ENCODE measurements around the gene VPS26C.

The VPS26C gene

DNA sequence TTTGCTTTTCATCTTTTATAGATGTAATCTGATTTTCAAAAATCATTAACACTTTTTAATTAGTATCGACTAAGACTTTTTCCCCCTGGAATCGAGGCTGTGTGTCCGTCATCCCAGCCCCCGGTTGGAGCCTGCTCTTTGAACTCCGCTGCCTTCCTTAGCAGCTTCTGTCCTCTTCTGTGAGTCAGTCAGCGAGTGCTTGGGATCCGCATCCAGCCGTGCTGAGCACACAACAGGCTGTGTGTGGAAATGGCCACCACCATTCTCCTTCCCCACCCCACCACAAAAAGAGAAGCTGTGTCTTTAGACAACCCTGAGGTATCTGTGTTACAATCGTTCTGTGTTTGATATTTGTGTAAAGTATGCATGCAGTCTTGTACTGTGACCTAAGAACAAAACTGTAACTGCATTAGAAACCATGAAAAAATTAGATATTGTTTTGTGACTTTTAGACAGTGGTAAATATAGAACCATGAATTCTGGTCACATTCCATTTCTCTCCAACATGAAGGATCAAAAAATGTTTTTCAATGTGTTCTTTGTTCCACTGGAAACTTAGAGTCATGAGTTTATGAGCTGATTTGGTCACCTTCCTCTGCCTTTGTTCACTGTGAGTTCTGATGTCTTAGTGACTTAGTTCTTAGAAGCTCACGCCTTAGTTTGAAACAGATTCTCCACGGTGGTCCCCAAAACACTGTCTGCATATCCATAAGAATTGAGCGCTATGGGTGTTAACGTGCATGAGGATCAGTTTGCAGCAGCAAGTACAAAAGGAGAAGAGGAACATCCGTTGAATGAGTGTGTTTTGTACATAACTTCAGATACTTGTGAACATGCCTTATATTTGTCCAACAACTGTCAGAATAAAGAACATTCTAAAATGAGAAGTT lies 64.7 kb downstream of the VPS26C start:
- DNase-seq (ENCODE audit: low spot score), result no peak

DNA sequence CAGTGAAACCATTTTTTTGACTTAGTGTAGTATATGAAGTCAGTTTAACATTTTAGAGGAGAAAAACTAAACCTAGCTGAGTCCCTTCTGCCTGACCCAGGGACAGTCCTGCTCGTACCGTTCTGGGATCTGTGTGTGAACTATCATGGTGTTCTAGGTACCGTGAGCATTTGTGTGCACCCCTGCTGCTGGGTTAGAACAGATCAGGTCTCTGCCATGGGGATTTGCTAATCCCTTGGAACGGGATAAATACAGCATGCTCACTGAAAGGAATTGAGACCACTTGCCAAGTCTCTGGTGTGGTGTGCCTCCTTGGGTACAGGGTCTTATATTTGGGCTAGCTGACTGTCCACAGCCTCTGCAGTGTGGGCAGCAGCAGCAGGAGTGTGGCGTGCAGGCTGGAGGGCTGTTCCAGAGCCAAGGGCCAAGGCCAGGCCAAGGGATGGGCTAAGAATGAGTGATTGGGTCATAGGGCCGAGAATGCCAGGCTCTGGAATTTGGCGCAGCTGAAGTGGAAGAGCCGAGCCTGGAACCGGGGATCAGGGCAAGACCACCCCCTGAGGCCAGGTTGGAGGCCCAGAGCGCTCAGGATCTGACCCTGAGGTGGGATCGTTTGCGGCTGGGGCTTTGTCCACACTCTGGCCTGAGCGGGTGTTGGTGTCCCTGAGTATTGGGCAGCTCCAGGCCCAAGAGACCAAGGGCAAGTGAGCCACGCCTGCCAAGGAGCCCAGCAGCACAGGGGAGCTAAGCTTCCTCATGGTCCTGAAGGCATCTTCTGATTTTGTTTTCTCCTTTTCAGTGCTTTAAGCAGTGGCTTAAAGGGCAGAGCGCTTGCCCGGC lies 66.3 kb downstream of the VPS26C start:
- no peak for DNase-seq (ENCODE audit: low spot score)

- no peak for DNase-seq (ENCODE audit: low spot score)
Observed at GRCh38 chr21:37199057-37199924, 67.8 kb downstream of the VPS26C start.

DNA sequence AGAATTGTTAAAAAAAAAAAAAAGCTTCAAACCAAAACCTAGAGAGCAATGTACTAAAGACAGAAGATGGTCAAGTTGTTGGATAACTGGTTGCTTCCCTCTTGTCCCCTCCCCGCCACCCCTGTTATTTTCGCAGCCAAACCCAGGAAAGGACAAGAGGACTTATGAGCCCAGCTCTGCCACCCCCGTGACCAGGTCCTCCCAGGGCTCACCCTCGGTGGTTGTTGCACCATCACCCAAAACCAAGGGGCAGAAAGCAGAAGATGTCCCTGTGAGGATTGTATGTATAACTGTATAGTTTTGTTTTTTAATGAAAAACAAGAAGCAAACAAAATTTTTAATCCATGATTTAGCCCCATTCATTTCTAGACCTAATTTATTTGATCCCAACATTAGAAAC lies 69.4 kb downstream of the VPS26C start:
- DNase-seq (ENCODE audit: low spot score), result no peak

GRCh38 chr21:37196847-37197246 lies 70.3 kb downstream of the VPS26C start:
- no peak for DNase-seq (ENCODE audit: low spot score)

GRCh38 chr21:37195610-37196009 lies 71.5 kb downstream of the VPS26C start:
- DNase-seq (ENCODE audit: low spot score), result no peak

DNA sequence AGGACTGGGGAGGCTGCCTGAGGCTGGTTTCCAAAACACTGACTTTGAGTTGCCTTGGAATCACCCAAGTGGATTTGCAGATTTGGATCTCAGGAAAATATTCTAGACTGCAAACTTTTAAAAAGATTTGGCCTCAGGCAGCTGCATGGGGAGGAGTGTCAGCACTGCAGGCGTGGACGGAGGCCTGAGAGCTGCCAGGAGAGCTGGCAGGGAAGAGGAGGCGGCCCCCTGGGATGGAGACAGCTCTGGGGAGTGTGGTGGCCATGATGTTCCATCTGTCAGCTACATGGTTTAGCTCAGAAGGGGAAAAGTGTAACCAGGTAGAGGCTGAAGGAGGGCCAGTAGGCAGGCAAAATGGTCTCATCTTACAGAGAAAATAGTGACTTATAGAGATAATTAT lies 72.1 kb downstream of the VPS26C start:
- DNase-seq (ENCODE audit: low spot score), result no peak

DNA sequence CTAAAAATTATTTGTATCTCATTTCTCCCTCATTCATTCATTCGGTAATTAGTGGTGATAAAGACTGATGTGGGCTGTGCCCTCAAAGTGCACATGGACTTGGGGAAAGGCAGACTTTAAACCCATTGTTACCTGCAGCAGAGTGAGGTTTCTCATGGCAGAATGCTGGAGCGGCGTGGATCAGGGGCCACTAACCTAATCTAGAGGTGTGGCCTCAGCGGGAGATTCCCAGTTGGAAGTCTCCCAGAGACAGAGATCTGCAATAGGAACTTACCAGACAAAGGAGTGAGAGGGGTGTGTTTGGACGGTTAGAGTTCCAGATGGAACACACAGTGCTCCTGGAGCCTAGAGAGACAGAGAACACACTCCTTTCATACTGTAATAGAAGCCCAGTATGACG lies 73.5 kb downstream of the VPS26C start:
- no peak for DNase-seq (ENCODE audit: low spot score)

DNA sequence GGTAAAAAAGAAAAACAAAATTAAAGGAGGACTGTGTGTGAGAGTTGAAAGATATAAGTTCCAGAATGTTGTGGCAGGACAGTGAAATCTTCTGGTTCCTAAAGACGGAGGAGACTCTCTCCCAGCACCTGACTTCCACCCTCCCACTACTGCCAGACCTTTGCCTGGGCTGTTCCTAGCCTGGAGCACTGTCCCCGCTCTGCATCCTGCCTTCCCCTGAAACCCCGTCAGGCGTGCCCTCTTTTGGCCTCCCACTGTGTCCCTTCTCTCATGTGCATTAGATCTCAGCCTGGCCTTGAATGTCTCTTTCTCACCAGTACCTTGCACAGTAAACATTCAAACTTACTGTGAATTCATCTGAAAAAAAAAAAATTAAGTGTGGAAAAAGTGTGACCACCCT lies 74.1 kb downstream of the VPS26C start:
- no peak for DNase-seq (ENCODE audit: low spot score)

GRCh38 chr21:37192019-37192418 lies 75.1 kb downstream of the VPS26C start:
- DNase-seq (ENCODE audit: low spot score), result no peak

GRCh38 chr21:37188825-37189224 lies 78.3 kb downstream of the VPS26C start:
- no peak for DNase-seq (ENCODE audit: low spot score)

DNA sequence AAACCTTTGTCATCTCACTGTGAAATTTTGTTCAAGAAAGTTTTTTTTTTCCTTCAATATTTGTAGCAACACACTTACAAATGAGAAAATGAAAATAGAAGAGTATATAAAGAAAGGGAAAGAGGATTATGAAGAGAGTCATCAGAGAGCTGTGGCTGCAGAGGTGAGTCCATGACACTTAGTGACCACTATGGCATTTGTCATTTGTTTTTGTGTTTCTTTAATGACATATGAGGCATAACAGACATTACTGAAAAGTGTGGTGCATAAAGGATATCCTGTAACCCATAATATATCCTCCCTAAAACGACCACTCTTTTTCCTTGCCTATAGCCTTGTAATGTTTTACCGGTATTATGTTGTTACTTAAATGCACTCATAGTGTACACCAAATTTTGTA lies 80.2 kb downstream of the VPS26C start:
- no peak for DNase-seq (ENCODE audit: low spot score)

DNA sequence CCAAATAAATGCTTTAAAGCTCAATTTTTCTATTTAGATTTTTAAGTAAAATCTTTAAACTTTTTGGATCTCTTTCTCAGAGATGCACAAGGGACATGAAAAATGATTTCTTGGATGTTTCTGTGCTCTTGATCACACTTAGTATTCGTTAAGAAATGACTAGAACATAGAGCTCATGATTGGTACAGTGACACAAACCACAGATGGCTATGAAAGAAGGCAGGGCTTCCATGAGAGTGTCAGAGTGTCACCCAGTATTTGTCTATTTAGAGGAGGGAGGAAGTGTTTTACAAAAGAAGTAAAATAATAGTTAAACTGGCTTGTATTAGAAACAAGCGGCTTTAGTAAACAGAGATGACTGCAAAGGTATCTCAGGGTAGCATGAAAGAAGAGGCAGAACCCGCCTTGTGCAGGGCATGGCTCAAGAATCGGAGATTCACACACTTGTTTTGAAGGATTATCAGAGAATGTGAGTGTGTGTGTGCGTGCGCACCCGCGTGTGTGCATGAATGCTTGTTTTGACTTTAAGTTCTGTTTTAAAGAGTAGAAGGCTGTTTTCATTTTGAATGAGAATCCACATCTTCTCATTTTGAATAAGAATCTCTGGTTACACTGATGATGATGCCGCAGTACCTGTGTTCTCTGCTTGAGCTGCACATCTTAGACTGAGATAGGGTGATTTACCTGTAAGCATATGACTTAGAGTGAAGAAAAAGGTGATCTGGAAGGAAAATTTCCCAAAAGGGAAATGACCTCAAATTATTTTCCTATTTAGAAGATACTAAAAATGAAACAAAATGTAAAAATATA lies 82.1 kb downstream of the VPS26C start:
- DNase-seq (ENCODE audit: low spot score), result no peak

DNA sequence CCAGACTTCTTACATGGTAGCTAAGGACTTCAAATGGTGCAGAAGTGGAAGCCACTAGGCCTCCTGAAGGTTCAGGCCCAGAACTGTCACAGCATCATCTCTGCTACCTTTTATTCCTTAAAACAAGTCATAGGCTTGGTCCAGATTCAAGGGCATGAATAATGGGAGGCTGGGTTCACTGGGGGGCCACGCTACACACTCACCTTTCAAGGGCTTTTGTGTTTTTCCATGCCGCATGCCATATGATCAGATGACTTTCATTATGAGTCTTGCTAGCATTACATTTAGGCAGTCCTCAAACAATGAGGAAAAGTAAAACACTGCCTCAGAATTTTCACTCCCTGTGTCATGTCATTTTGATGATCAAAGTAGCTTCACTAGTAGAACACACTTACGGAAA lies 83.4 kb downstream of the VPS26C start:
- no peak for DNase-seq (ENCODE audit: low spot score)

DNA sequence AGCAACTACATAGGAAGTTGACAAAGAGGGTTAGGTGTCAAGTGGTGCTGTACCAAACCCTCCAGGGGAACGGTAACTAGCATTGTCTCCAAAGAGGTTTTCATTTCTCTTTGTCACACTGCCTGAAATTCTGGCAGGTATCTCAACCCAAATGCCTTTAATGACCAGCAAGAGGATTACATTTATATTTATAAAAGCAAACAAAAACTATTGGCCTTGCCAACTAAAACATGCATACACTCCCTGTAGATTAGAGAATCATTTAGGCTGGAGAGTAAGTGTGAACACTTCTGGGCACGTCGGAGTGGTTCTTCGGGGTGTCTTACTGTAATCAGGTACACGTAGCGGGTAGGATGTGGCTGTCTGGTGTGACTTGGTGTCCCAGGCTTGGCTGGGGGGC lies 84.9 kb downstream of the VPS26C start:
- DNase-seq (ENCODE audit: low spot score), result no peak

GRCh38 chr21:37181059-37181458 lies 86.1 kb downstream of the VPS26C start:
- no peak for DNase-seq (ENCODE audit: low spot score)

DNA sequence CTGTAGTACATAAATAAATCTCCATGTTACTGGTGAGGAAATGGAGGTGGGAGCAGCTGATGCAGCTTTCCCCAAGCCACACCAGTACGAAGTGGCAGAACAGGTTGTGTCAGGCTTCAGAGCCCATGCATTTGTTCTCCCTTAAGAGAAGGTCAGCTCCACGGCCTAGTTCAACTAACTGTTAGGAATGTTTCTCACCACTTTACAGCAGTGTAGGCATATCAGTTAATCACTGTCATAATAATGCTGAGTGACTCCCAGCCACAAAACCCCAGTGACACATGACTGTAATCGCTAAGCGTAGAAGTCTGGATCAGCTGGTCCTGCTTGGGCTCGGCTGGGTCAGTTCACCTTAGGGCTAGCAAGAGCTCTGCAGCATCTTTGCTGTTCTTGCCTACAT lies 90.4 kb downstream of the VPS26C start:
- no peak for DNase-seq (ENCODE audit: low spot score)

All from HuH-7.5 (cell line).